ENCODE data around the gene UNC93A.

- TF ChIP-seq CTCF (IDR thresholded peaks at IDR 0.05), result no peak
- no peak for TF ChIP-seq EP300 (IDR thresholded peaks at IDR 0.05)
- no peak for TF ChIP-seq POLR2AphosphoS5 (IDR thresholded peaks at IDR 0.05)
- no peak for TF ChIP-seq POLR2A (IDR thresholded peaks at IDR 0.05)
These were observed 10.0 kb downstream of the UNC93A start for GRCh38 chr6:167300902-167301777.

Measured in upper lobe of left lung (tissue), 4 donors.